HepG2 (cell line): Measurements from ENCODE around the gene TMEM255B.
"Not testable (repeated sequence)": the region's sequence is repeated elsewhere in the genome, so short reads cannot be mapped to it uniquely, and the experiment has no call there.

Experiments
- MAX ChIP-seq: IDR thresholded peaks from 2 replicates; pipeline ENCODE4 v1.6.1; 2012; ENCODE audit warnings: inconsistent platforms
- MYC ChIP-seq: sonication (generic); formaldehyde crosslinking; IDR thresholded peaks from 2 replicates; pipeline ENCODE4 v1.9.0; 2021; ENCODE audit warnings: missing genetic modification reagents, borderline replicate concordance
- NR3C1 ChIP-seq: sonication (generic); formaldehyde crosslinking; IDR thresholded peaks from 2 replicates; pipeline ENCODE4 v1.4.0; 2020; ENCODE audit warnings: missing genetic modification reagents
- PRMT3 ChIP-seq: sonication (generic); formaldehyde crosslinking; IDR thresholded peaks from 2 replicates; pipeline ENCODE4 v1.8.1; 2022; ENCODE audit warnings: low read depth, mild to moderate bottlenecking, moderate library complexity, missing genetic modification reagents, borderline replicate concordance
- SRSF1 ChIP-seq: fragments of 200-400 bp; formaldehyde crosslinking; optimal IDR thresholded peaks from 2 replicates; pipeline ENCODE3; 2017; ENCODE audit warnings: mild to moderate bottlenecking, low read depth, low read length, moderate library complexity
- ZIK1 ChIP-seq: sonication (generic); formaldehyde crosslinking; IDR thresholded peaks from 2 replicates; pipeline ENCODE4 v1.5.0; 2020; ENCODE audit warnings: mild to moderate bottlenecking, low read depth, missing genetic modification reagents, borderline replicate concordance
- ZNF121 ChIP-seq: sonication (generic); formaldehyde crosslinking; IDR thresholded peaks from 2 replicates; pipeline ENCODE4 v1.5.0; 2020; ENCODE audit warnings: mild to moderate bottlenecking, missing genetic modification reagents
- ZNF850 ChIP-seq: sonication (generic); formaldehyde crosslinking; conservative IDR thresholded peaks from 2 replicates; pipeline ENCODE4 v1.9.0; 2021; ENCODE audit warnings: mild to moderate bottlenecking, missing genetic modification reagents
- TF ChIP-seq, protein P1 (sequence below): sonication (generic); formaldehyde crosslinking; IDR thresholded peaks from 2 replicates; pipeline ENCODE4 v1.5.0; 2020; ENCODE audit warnings: mild to moderate bottlenecking, missing genetic modification reagents, moderate library complexity
- TF ChIP-seq, protein P2 (sequence below), 2 experiments: sonication (generic) in 1 of 2; formaldehyde crosslinking in 1 of 2; IDR thresholded peaks; 2 replicates each; pipeline versions ENCODE4 v1.5.1 to v1.6.1; 2011 to 2020; ENCODE audit warnings: borderline replicate concordance in 1 of 2, low read depth in 1 of 2, low read length in 1 of 2, mild to moderate bottlenecking in 1 of 2, missing genetic modification reagents in 1 of 2, moderate library complexity in 1 of 2
- TF ChIP-seq, protein P3 (sequence below): sonication (generic); formaldehyde crosslinking; IDR thresholded peaks from 2 replicates; pipeline ENCODE4 v1.9.0; 2021; ENCODE audit warnings: missing genetic modification reagents, borderline replicate concordance

- not testable (repeated sequence) for TF ChIP-seq ZNF850 (CRISPR knock-in tag); PRMT3 (CRISPR knock-in tag); ZNF121 (CRISPR knock-in tag); MYC (CRISPR knock-in tag); SRSF1; NR3C1 (CRISPR knock-in tag); ZIK1 (CRISPR knock-in tag); MAX
- TF ChIP-seq, protein P1, sequence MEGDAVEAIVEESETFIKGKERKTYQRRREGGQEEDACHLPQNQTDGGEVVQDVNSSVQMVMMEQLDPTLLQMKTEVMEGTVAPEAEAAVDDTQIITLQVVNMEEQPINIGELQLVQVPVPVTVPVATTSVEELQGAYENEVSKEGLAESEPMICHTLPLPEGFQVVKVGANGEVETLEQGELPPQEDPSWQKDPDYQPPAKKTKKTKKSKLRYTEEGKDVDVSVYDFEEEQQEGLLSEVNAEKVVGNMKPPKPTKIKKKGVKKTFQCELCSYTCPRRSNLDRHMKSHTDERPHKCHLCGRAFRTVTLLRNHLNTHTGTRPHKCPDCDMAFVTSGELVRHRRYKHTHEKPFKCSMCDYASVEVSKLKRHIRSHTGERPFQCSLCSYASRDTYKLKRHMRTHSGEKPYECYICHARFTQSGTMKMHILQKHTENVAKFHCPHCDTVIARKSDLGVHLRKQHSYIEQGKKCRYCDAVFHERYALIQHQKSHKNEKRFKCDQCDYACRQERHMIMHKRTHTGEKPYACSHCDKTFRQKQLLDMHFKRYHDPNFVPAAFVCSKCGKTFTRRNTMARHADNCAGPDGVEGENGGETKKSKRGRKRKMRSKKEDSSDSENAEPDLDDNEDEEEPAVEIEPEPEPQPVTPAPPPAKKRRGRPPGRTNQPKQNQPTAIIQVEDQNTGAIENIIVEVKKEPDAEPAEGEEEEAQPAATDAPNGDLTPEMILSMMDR, result not testable (repeated sequence)
- TF ChIP-seq, protein P2, sequence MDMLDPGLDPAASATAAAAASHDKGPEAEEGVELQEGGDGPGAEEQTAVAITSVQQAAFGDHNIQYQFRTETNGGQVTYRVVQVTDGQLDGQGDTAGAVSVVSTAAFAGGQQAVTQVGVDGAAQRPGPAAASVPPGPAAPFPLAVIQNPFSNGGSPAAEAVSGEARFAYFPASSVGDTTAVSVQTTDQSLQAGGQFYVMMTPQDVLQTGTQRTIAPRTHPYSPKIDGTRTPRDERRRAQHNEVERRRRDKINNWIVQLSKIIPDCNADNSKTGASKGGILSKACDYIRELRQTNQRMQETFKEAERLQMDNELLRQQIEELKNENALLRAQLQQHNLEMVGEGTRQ (IDR thresholded peaks at IDR 0.05; ENCODE audit: low read depth, low read length), result not testable (repeated sequence)
- TF ChIP-seq, protein P2 (CRISPR knock-in tag; IDR thresholded peaks at IDR 0.05; ENCODE audit: borderline replicate concordance), result not testable (repeated sequence)
- TF ChIP-seq, protein P3, sequence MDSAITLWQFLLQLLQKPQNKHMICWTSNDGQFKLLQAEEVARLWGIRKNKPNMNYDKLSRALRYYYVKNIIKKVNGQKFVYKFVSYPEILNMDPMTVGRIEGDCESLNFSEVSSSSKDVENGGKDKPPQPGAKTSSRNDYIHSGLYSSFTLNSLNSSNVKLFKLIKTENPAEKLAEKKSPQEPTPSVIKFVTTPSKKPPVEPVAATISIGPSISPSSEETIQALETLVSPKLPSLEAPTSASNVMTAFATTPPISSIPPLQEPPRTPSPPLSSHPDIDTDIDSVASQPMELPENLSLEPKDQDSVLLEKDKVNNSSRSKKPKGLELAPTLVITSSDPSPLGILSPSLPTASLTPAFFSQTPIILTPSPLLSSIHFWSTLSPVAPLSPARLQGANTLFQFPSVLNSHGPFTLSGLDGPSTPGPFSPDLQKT (CRISPR knock-in tag), result not testable (repeated sequence)
Measured at GRCh38 chr13:113830426-113830950, 71.5 kb downstream of the TMEM255B start.
